CD14-positive monocyte (primary cell): ENCODE results near the gene SPTB. TPM values are rescaled to one million over a fixed set of nuclear protein-coding genes. Genes with fewer than 3 reads are reported as not detected.

Experiments
- DNase-seq, 3 donors: peaks; one replicate each; pipeline ENCODE4 v3.0.0-alpha.2; 2011 to 2022
- H2AFZ ChIP-seq: 2 replicates; pipeline ENCODE4 v1.6.0; 2012; ENCODE audit warnings: mild to moderate bottlenecking, low read depth, low read length, inconsistent platforms; ENCODE audit not compliant: insufficient read depth, poor library complexity, severe bottlenecking
- H3K27ac ChIP-seq, 2 donors: 1 replicate in 1 of 2; 2 replicates in 1 of 2; pipeline ENCODE4 v1.5.1; 2012 to 2013; ENCODE audit warnings: low read length in 2 of 2, control low read depth in 1 of 2, inconsistent platforms in 1 of 2, low read depth in 1 of 2, mild to moderate bottlenecking in 1 of 2
- H3K27me3 ChIP-seq, 2 donors: one replicate each; pipeline versions ENCODE4 v1.6.0 to v1.6.1; 2011 to 2013; ENCODE audit warnings: low read length in 2 of 2; ENCODE audit not compliant: control insufficient read depth in 2 of 2, insufficient read depth in 2 of 2
- H3K36me3 ChIP-seq, 2 donors: replicated peaks in 1 of 2; 1 replicate in 1 of 2; 2 replicates in 1 of 2; pipeline versions ENCODE4 v1.5.1 to v1.6.1; 2012 to 2013; ENCODE audit warnings: low read length in 2 of 2, control low read depth in 1 of 2, inconsistent platforms in 1 of 2, mild to moderate bottlenecking in 1 of 2; ENCODE audit not compliant: insufficient read depth in 2 of 2, control insufficient read depth in 1 of 2
- H3K4me1 ChIP-seq, 2 donors: 1 replicate in 1 of 2; 2 replicates in 1 of 2; pipeline versions ENCODE4 v1.5.1 to v1.6.1; 2012 to 2013; ENCODE audit warnings: low read length in 2 of 2, control low read depth in 1 of 2, inconsistent platforms in 1 of 2, mild to moderate bottlenecking in 1 of 2, moderate library complexity in 1 of 2; ENCODE audit not compliant: insufficient read depth in 2 of 2, control insufficient read depth in 1 of 2
- H3K4me2 ChIP-seq: replicated peaks from 2 replicates; pipeline ENCODE3; 2012; ENCODE audit warnings: low read length, moderate library complexity, mild to moderate bottlenecking; ENCODE audit not compliant: poor library complexity, severe bottlenecking; ENCODE audit errors: extremely low read depth
- H3K4me3 ChIP-seq, 3 experiments: fragments of 200-600 bp in 1 of 3; sonication (generic) in 1 of 3; replicated peaks in 1 of 3; 1 replicate in 2 of 3; 2 replicates in 1 of 3; pipeline ENCODE4 v1.5.1; 2011 to 2013; ENCODE audit warnings: low read length in 3 of 3, mild to moderate bottlenecking in 3 of 3, control low read depth in 2 of 3, low read depth in 2 of 3, inconsistent platforms in 1 of 3, moderate library complexity in 1 of 3
- H3K79me2 ChIP-seq: 2 replicates; pipeline ENCODE4 v1.6.0; 2012; ENCODE audit warnings: mild to moderate bottlenecking, control low read depth, inconsistent platforms, low read length, moderate library complexity; ENCODE audit not compliant: insufficient read depth
- H3K9ac ChIP-seq: 2 replicates; pipeline ENCODE4 v1.6.0; 2017; ENCODE audit warnings: low read length, mild to moderate bottlenecking; ENCODE audit not compliant: insufficient read depth, poor library complexity, severe bottlenecking
- H3K9me3 ChIP-seq, 2 donors: replicated peaks in 1 of 2; 1 replicate in 1 of 2; 2 replicates in 1 of 2; pipeline versions ENCODE4 v1.5.1 to v1.6.1; 2012 to 2013; ENCODE audit warnings: low read length in 2 of 2, control low read depth in 1 of 2; ENCODE audit not compliant: control insufficient read depth in 1 of 2, insufficient read depth in 1 of 2
- H4K20me1 ChIP-seq: 2 replicates; pipeline ENCODE4 v1.6.0; 2012; ENCODE audit warnings: mild to moderate bottlenecking, low read length, control low read depth, moderate library complexity; ENCODE audit not compliant: insufficient read depth
- H3K27ac Mint-ChIP-seq, 7 donors: one replicate each; pipeline ENCODE4 v1.8.0; 2020; ENCODE audit warnings: mild to moderate bottlenecking in 7 of 7, mixed read lengths in 7 of 7, moderate library complexity in 6 of 7, inconsistent platforms in 2 of 7
- H3K27me3 Mint-ChIP-seq, 3 donors: one replicate each; pipeline ENCODE4 v1.8.0; 2021 to 2022; ENCODE audit warnings: low read depth in 3 of 3, mild to moderate bottlenecking in 3 of 3, mixed read lengths in 3 of 3, moderate library complexity in 3 of 3, inconsistent platforms in 1 of 3
- H3K36me3 Mint-ChIP-seq, 2 donors: one replicate each; pipeline ENCODE4 v1.8.0; 2020; ENCODE audit warnings: mixed read lengths in 2 of 2, inconsistent platforms in 1 of 2, mild to moderate bottlenecking in 1 of 2
- H3K4me1 Mint-ChIP-seq: one replicate; pipeline ENCODE4 v1.8.0; 2020; ENCODE audit warnings: mild to moderate bottlenecking, mixed read lengths
- H3K4me3 Mint-ChIP-seq, 2 donors: one replicate each; pipeline ENCODE4 v1.8.0; 2020; ENCODE audit warnings: mild to moderate bottlenecking in 2 of 2, mixed read lengths in 2 of 2, moderate library complexity in 1 of 2
- H3K9me3 Mint-ChIP-seq, 7 donors: one replicate each; pipeline ENCODE4 v1.8.0; 2020 to 2022; ENCODE audit warnings: mixed read lengths in 7 of 7, mild to moderate bottlenecking in 6 of 7, moderate library complexity in 6 of 7, inconsistent platforms in 2 of 7
- WGBS: methylation state at CpG from one replicate; pipeline ENCODE4 v1.1.5; 2013; ENCODE audit warnings: missing lambda C conversion rate; ENCODE audit not compliant: insufficient coverage; 5-methylcytosine and 5-hydroxymethylcytosine counted together
- intact Hi-C, 2 donors: fragments of 100-400 bp; cut with micrococcal nuclease; formaldehyde crosslinking; loops; one replicate each; pipeline versions ENCODE4 v1.15.0 to v1.15.1; 2023
- polyA plus RNA-seq, 3 donors: library from polyadenylated mRNA; depleted of rRNA in 1 of 3; unstranded in 2 of 3; stranded (reverse) in 1 of 3; fragments of 300-500 nt in 2 of 3; fragments of >200 nt in 1 of 3; fragmentation: Illumina TruSeq in 2 of 3; gene quantifications; 1 replicate in 2 of 3; 2 replicates in 1 of 3; pipeline ENCODE4 v1.2.3, GENCODE V29; 2012 to 2021
- TF ChIP-seq, protein P1 (sequence below): fragments of 200-600 bp; IDR thresholded peaks from one replicate; pipeline ENCODE4 v1.8.0; 2022; ENCODE audit warnings: antibody characterized with exemption, mild to moderate bottlenecking

SPTB gene
- polyA plus RNA-seq, 3 donors = not detected

DNA sequence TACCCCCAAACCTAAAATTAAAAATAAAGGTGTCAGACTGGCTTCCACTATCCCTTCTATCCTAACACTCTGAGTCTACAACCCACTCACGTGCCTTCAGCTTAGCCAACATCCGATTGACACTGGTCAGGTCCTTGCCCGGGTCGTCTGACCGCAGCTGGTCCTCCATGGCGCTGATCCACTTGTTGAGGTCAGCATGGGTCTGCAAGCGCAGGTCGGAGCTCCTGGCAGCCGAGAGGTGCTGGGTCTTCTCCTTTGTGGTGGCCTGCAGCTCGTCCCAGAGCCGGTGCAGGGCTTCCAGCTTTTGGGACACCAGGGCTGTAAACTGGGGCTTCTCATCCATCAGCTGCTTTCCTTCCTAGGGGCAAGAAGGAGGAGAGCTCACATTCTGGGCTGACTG lies 97.5 kb downstream of the SPTB start:
- H3K4me1 ChIP-seq = no peaks in the 10 kb centered on the region
- H3K4me2 ChIP-seq = no peak overlapping the region
- TF ChIP-seq, protein P1, sequence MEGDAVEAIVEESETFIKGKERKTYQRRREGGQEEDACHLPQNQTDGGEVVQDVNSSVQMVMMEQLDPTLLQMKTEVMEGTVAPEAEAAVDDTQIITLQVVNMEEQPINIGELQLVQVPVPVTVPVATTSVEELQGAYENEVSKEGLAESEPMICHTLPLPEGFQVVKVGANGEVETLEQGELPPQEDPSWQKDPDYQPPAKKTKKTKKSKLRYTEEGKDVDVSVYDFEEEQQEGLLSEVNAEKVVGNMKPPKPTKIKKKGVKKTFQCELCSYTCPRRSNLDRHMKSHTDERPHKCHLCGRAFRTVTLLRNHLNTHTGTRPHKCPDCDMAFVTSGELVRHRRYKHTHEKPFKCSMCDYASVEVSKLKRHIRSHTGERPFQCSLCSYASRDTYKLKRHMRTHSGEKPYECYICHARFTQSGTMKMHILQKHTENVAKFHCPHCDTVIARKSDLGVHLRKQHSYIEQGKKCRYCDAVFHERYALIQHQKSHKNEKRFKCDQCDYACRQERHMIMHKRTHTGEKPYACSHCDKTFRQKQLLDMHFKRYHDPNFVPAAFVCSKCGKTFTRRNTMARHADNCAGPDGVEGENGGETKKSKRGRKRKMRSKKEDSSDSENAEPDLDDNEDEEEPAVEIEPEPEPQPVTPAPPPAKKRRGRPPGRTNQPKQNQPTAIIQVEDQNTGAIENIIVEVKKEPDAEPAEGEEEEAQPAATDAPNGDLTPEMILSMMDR = no peak
- no peaks in the 10 kb centered on the region for H3K9me3 ChIP-seq
- DNase-seq = no peak
- no peaks in the 10 kb centered on the region for H3K79me2 ChIP-seq
- no peak overlapping the region for H2AFZ ChIP-seq
- Mint-ChIP-seq H3K9me3 (peaks cover 0 to 2% (median 0%) of the 10 kb centered on the region in 7 donors), H3K4me3 (no peak overlapping the region), H3K27me3 (peaks cover 3 to 5% (median 4%) of the 10 kb centered on the region in 3 donors), H3K4me1 (no peaks in the 10 kb centered on the region), H3K27ac (no peak overlapping the region), H3K36me3 (no peaks in the 10 kb centered on the region)
- intact Hi-C loops = no loop called here
- H3K27ac ChIP-seq = no peak overlapping the region
- no peak overlapping the region for H3K4me3 ChIP-seq
- H3K36me3 ChIP-seq = no peaks in the 10 kb centered on the region
- no peaks in the 10 kb centered on the region for H4K20me1 ChIP-seq
- H3K9ac ChIP-seq = no peak overlapping the region
- H3K27me3 ChIP-seq = no peaks in the 10 kb centered on the region
- 96% methylated on average over 9 of the region's 11 CpGs for WGBS

- no peaks in the 10 kb centered on the region for H3K4me1 Mint-ChIP-seq
Observed at GRCh38 chr14:64779472-64779871, 100.2 kb downstream of the SPTB start.

More at GRCh38 chr14:64779472-64779871, 100.2 kb downstream of the SPTB start:
- H3K9me3 Mint-ChIP-seq = peaks cover 0 to 7% (median 5%) of the 10 kb centered on the region in 7 donors
- peaks cover 0 to 2% of the 10 kb centered on the region in 2 donors for H3K9me3 ChIP-seq
- H3K27me3 Mint-ChIP-seq = peaks cover 2 to 4% (median 3%) of the 10 kb centered on the region in 3 donors
- H3K36me3 Mint-ChIP-seq = no peaks in the 10 kb centered on the region
- no peak overlapping the region for H2AFZ ChIP-seq
- no peaks in the 10 kb centered on the region for H3K27me3 ChIP-seq
- H4K20me1 ChIP-seq = no peaks in the 10 kb centered on the region
- H3K4me1 ChIP-seq = no peaks in the 10 kb centered on the region
- H3K27ac Mint-ChIP-seq = no peak overlapping the region
- no peak overlapping the region for H3K4me3 ChIP-seq
- H3K4me2 ChIP-seq = no peak overlapping the region
- 98% methylated on average over 5 of the region's 7 CpGs for WGBS
- TF ChIP-seq, protein P1 = no peak
- H3K79me2 ChIP-seq = no peaks in the 10 kb centered on the region
- no peak overlapping the region for H3K4me3 Mint-ChIP-seq
- no peaks in the 10 kb centered on the region for H3K36me3 ChIP-seq
- intact Hi-C loops = no loop called here
- no peak for DNase-seq
- no peak overlapping the region for H3K27ac ChIP-seq
- H3K9ac ChIP-seq = no peak overlapping the region
